Urinary bladder (tissue), 4 donors: ENCODE results near the gene CPT1B. TPM values are rescaled to one million over a fixed set of nuclear protein-coding genes. Genes with fewer than 3 reads are reported as not detected.
"Not testable (repeated sequence)": the region's sequence is repeated elsewhere in the genome, so short reads cannot be mapped to it uniquely, and the experiment has no call there.

Experiments used
- DNase-seq: peaks from one replicate; pipeline ENCODE4 v3.0.0-alpha.2; 2015; ENCODE audit errors: extremely low spot score
- H3K27ac ChIP-seq: one replicate; pipeline ENCODE4 v1.5.1; 2013; ENCODE audit warnings: low read depth, mild to moderate bottlenecking, moderate library complexity
- H3K36me3 ChIP-seq: one replicate; pipeline ENCODE4 v1.6.1; 2013; ENCODE audit warnings: mild to moderate bottlenecking, moderate library complexity; ENCODE audit not compliant: insufficient read depth
- H3K4me1 ChIP-seq: one replicate; pipeline ENCODE4 v1.6.1; 2013; ENCODE audit warnings: mild to moderate bottlenecking, moderate library complexity; ENCODE audit not compliant: insufficient read depth
- H3K4me3 ChIP-seq: one replicate; pipeline ENCODE4 v1.5.1; 2013; ENCODE audit warnings: low read depth, low read length
- WGBS: extraction: QIAGEN DNeasy Blood & Tissue Kit; methylation state at CpG from one replicate; pipeline ENCODE4 v1.1.7; 2013; 5-methylcytosine and 5-hydroxymethylcytosine counted together
- polyA plus RNA-seq: library from polyadenylated mRNA; stranded (reverse); fragments of 200-250 nt; gene quantifications from one replicate; pipeline ENCODE4 v1.2.3, GENCODE V29; 2013
- total RNA-seq: library from RNA; depleted of rRNA; stranded (reverse); fragments of >200 nt; gene quantifications from one replicate; pipeline ENCODE4 v1.2.3, GENCODE V29; 2014
- donor health status: healthy with polysubstance abuse.
- donor health status: healthy.

CPT1B gene
- total and polyA plus RNA-seq, 2 donors, result 5.5 to 6.2 TPM

- DNase-seq, result no peak
- H3K36me3 ChIP-seq, result no peaks in the 10 kb centered on the region
- H3K4me3 ChIP-seq, result no peak overlapping the region
- 70% methylated on average over 22 of the region's 22 CpGs for WGBS
- H3K27ac ChIP-seq, result no peak overlapping the region
- H3K4me1 ChIP-seq, result no peaks in the 10 kb centered on the region
Measured at GRCh38 chr22:50613291-50613981, 35.2 kb upstream of the CPT1B start.

DNA sequence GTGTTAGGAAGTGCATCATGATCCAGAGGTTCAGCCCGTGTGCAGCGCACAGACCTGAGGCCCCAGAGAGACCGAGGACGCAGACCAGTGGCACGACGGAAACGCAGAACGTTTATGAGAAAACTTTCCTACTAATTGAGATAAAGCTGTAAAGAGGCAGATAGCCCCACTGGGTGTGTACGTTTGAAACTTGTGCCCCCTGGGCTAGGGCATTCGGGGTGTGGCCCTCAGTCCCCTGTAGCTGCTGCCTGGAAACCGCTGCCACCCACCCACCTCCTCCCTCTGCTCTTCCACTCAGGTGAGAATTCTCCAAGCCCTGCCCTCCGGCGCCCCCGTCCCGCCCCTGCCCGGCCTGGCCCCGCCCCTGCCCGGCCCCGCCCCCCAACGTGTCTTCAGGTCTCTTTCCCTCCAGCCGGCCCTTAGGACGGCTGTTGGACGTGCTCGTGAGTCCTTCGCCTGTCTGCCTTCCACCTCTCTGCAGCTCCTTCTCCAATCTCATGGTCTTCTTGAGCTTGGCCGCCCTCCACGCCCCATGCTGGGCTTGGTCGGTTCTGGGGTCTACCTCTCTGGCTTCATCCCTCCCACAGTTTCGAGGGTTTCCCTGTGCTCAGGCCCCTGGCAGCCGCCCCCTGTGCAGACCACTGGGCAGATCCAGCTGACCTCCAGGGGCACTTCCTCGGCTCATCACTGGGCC, 34.4 kb upstream of the CPT1B start:
- 28% methylated on average over 31 of the region's 31 CpGs for WGBS
- H3K4me1 ChIP-seq, result no peaks in the 10 kb centered on the region
- DNase-seq, result no peak
- no peak overlapping the region for H3K4me3 ChIP-seq
- H3K27ac ChIP-seq, result no peak overlapping the region
- no peaks in the 10 kb centered on the region for H3K36me3 ChIP-seq

DNA sequence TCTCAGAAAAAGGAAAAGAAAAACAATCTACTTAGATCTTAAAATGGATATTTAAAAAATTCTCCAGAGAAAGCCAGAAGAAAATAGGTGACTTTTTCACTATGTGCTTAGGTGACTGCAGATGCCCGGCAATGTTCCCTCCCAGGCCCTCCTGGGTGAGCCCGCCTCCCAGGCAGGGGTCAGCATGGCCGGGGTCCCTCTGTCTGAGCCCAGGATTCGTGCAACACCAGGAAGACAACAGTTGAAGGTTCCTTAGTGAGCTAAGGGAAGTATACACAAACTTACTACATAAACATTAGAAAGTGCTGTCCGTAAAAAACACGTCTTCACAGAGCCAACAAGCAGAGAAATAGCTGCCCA, 33.9 kb upstream of the CPT1B start:
- DNase-seq, result no peak
- Histone ChIP-seq H3K36me3 (no peaks in the 10 kb centered on the region), H3K27ac (no peak overlapping the region), H3K4me1 (no peaks in the 10 kb centered on the region), H3K4me3 (no peak overlapping the region)
- WGBS, result 41% methylated on average over 6 of the region's 6 CpGs

GRCh38 chr22:50611341-50612060, 33.3 kb upstream of the CPT1B start:
- Histone ChIP-seq H3K4me1 (no peaks in the 10 kb centered on the region), H3K27ac (no peak overlapping the region), H3K36me3 (no peaks in the 10 kb centered on the region), H3K4me3 (no peak overlapping the region)
- no peak for DNase-seq
- WGBS, result 89% methylated on average over 26 of the region's 26 CpGs

DNA sequence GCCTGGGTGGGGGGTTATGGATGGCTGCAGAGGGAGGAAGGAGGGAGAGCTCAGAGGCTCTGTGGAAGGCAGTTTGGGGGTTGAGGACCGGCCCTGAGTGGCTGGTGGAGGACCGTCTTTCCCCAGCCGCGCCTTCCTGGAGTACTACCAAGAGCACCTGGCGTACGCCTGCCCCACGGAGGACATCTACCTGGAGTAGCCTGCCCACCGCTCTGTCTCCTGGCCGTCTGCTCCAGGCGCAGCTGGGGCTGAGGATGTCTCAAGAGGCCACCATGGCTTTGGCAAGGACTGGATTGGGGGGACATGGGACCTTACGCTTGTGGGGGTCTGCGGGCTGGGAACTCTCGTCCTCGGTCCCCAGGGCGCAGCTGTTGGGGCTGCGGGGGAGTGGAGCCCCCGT, 32.4 kb upstream of the CPT1B start:
- H3K4me3 ChIP-seq, result no peak overlapping the region
- DNase-seq, result no peak

GRCh38 chr22:50610041-50610451, 31.8 kb upstream of the CPT1B start:
- WGBS, result 83% methylated on average over 11 of the region's 11 CpGs
- no peaks in the 10 kb centered on the region for H3K4me1 ChIP-seq
- no peaks in the 10 kb centered on the region for H3K36me3 ChIP-seq
- no peak overlapping the region for H3K27ac ChIP-seq
- DNase-seq, result no peak
- H3K4me3 ChIP-seq, result no peak overlapping the region

More for the DNA sequence above, 32.4 kb upstream of the CPT1B start:
- Histone ChIP-seq H3K27ac (no peak overlapping the region), H3K4me1 (no peaks in the 10 kb centered on the region), H3K36me3 (no peaks in the 10 kb centered on the region)
- 89% methylated on average over 17 of the region's 17 CpGs for WGBS

- 69% methylated on average over 12 of the region's 12 CpGs for WGBS
- no peak for DNase-seq
- no peak overlapping the region for H3K4me3 ChIP-seq
- H3K36me3 ChIP-seq, result no peaks in the 10 kb centered on the region
- H3K4me1 ChIP-seq, result no peaks in the 10 kb centered on the region
- no peak overlapping the region for H3K27ac ChIP-seq
Measured at GRCh38 chr22:50609599-50609998, 31.4 kb upstream of the CPT1B start.

GRCh38 chr22:50608996-50609395, 30.8 kb upstream of the CPT1B start:
- Histone ChIP-seq H3K4me1 (no peaks in the 10 kb centered on the region), H3K4me3 (no peak overlapping the region), H3K27ac (no peak overlapping the region), H3K36me3 (no peaks in the 10 kb centered on the region)
- 84% methylated on average over 10 of the region's 10 CpGs for WGBS
- no peak for DNase-seq

DNA sequence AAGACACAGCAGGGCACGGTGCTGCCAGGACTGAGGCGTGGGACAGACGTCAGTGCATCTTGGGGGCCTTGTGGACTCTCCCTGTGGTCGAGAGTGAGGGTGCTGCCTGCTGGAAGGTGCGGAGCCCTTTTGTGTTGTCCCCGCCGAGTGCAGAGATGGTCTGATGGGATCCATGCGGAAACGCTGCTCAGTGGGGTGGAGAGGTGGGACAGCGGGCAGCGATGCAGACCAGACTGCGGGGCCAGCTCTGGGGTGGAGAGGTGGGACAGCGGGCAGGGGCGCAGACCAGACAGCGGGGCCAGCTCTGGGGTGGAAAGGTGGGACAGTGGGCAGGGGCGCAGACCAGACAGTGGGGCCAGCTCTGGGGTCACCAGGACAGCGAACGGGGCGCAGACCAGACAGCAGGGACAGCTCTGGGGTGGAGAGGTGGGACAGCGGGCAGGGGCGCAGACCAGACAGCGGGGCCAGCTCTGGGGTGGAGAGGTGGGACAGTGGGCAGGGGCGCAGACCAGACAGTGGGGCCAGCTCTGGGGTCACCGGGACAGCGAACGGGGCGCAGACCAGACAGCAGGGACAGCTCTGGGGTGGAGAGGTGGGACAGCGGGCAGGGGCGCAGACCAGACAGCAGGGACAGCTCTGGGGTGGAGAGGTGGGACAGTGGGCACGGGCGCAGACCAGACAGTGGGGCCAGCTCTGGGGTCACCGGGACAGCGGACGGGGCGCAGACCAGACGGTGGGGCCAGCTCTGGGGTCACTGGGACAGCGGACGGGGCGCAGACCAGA, 30.0 kb upstream of the CPT1B start:
- H3K4me3 ChIP-seq, H3K4me1 ChIP-seq, DNase-seq, H3K36me3 ChIP-seq, H3K27ac ChIP-seq: not testable (repeated sequence)
- 82% methylated on average over 39 of the region's 39 CpGs for WGBS

- Histone ChIP-seq H3K4me1 (no peaks in the 10 kb centered on the region), H3K36me3 (no peaks in the 10 kb centered on the region), H3K27ac (no peak overlapping the region), H3K4me3 (no peak overlapping the region)
- DNase-seq, result no peak
- 58% methylated on average over 6 of the region's 6 CpGs for WGBS
Measured at GRCh38 chr22:50607659-50608020, 29.4 kb upstream of the CPT1B start.

- H3K4me1 ChIP-seq, result no peaks in the 10 kb centered on the region
- no peak overlapping the region for H3K4me3 ChIP-seq
- H3K27ac ChIP-seq, result no peak overlapping the region
- DNase-seq, result no peak
- H3K36me3 ChIP-seq, result no peaks in the 10 kb centered on the region
- WGBS, result 85% methylated on average over 18 of the region's 18 CpGs
Measured at GRCh38 chr22:50606946-50607658, 28.9 kb upstream of the CPT1B start.

DNA sequence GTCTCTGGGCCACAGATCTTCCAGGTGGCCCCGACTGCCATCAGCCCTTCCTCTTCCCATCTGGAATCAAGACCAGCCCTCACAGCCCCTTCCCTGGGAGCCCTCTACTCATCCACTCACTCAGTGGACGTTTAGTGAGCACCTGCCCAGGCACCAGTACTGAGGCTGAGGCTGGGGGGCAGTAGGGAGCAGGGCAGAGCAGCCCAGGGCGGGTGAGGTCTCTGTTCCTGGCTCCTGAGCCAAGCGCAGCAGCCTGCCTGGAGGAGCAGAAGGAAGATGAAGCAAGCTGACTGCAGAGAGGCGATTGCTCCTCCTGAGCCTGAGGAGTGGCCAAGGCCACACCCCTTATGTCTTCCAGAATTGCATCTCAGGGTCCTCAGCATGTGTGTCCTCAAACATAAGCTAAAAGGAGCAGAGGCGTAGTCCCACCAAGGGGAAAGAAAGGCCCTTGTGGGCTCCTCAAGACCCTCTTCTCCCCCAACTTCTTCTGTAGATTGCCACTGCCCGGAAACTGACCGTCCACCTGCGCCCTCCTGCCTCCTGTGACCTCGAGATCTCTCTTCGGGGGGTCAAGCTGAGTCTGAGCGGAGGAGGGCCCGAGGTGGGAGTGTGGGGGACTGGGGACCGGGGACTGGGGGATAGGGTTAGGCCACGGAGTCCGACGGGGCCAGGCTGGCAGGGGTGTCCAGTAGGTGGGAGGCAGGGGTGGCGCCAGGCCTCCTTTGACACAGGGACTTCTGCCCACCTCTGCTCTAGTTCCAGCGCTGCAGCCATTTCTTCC, 28.1 kb upstream of the CPT1B start:
- WGBS, result 71% methylated on average over 19 of the region's 19 CpGs
- no peaks in the 10 kb centered on the region for H3K4me1 ChIP-seq
- H3K36me3 ChIP-seq, result no peaks in the 10 kb centered on the region
- H3K4me3 ChIP-seq, result no peak overlapping the region
- DNase-seq, result no peak
- no peak overlapping the region for H3K27ac ChIP-seq
